Neural progenitor cell (in vitro differentiated cells): ENCODE data around the gene AUTS2. TPM values are rescaled to one million over a fixed set of nuclear protein-coding genes. Genes with fewer than 3 reads are reported as not detected.
A peak's percentile ranks its signal among the peaks of the same experiment; 100 is the strongest.

Source experiments
- DNase-seq: peaks from one replicate; pipeline ENCODE4 v3.0.0-alpha.2; 2016; ENCODE audit warnings: low spot score
- H2AFZ ChIP-seq: fragments of 200-600 bp; sonication (generic); replicated peaks from 2 replicates; pipeline ENCODE4 v1.6.1; 2016; ENCODE audit warnings: antibody characterized with exemption
- H3F3A ChIP-seq: fragments of 200-600 bp; sonication (generic); 2 replicates; pipeline ENCODE4 v1.6.1; 2016; ENCODE audit warnings: antibody characterized with exemption, low read depth
- H3K27ac ChIP-seq: fragments of 200-600 bp; sonication (generic); 2 replicates; pipeline ENCODE4 v1.5.1; 2016; ENCODE audit warnings: mild to moderate bottlenecking
- H3K27me3 ChIP-seq: fragments of 200-600 bp; sonication (generic); 2 replicates; pipeline ENCODE4 v1.6.1; 2016; ENCODE audit warnings: mild to moderate bottlenecking, moderate library complexity
- H3K36me3 ChIP-seq: fragments of 200-600 bp; sonication (generic); 2 replicates; pipeline ENCODE4 v1.5.1; 2016
- H3K4me1 ChIP-seq: fragments of 200-600 bp; sonication (generic); 2 replicates; pipeline ENCODE4 v1.6.1; 2016; ENCODE audit warnings: mixed run types
- H3K4me2 ChIP-seq: fragments of 200-600 bp; sonication (generic); 2 replicates; pipeline ENCODE4 v1.6.1; 2016
- H3K4me3 ChIP-seq: fragments of 200-600 bp; sonication (generic); 2 replicates; pipeline ENCODE4 v1.5.1; 2016
- H3K79me2 ChIP-seq: fragments of 200-600 bp; sonication (generic); 2 replicates; pipeline ENCODE4 v1.6.1; 2016; ENCODE audit warnings: low read depth
- H3K9ac ChIP-seq: fragments of 200-600 bp; sonication (generic); 2 replicates; pipeline ENCODE4 v1.6.1; 2016
- H3K9me3 ChIP-seq: fragments of 200-600 bp; sonication (generic); 2 replicates; pipeline ENCODE4 v1.5.1; 2016; ENCODE audit warnings: low read depth
- H4K20me1 ChIP-seq: fragments of 200-600 bp; sonication (generic); 2 replicates; pipeline ENCODE4 v1.6.1; 2016; ENCODE audit warnings: low read depth
- H3K27ac Mint-ChIP-seq: 3 replicates; pipeline ENCODE4 v1.8.0; 2021; ENCODE audit warnings: mixed read lengths
- H3K27me3 Mint-ChIP-seq: 2 replicates; pipeline ENCODE4 v1.8.0; 2022; ENCODE audit warnings: low read depth, mild to moderate bottlenecking, inconsistent platforms, moderate library complexity, mixed read lengths; ENCODE audit not compliant: insufficient read depth
- H3K36me3 Mint-ChIP-seq: 3 replicates; pipeline ENCODE4 v1.8.0; 2021; ENCODE audit warnings: mixed read lengths
- H3K4me1 Mint-ChIP-seq: 3 replicates; pipeline ENCODE4 v1.8.0; 2021; ENCODE audit warnings: mixed read lengths
- H3K4me3 Mint-ChIP-seq: 3 replicates; pipeline ENCODE4 v1.8.0; 2021; ENCODE audit warnings: mild to moderate bottlenecking, moderate library complexity, mixed read lengths
- H3K9me3 Mint-ChIP-seq: 3 replicates; pipeline ENCODE4 v1.8.0; 2020; ENCODE audit warnings: mixed read lengths
- CTCF ChIP-seq: fragments of 200-600 bp; sonication (generic); IDR thresholded peaks from 2 replicates; pipeline ENCODE4 v1.5.1; 2017; ENCODE audit warnings: antibody characterized with exemption, mild to moderate bottlenecking
- EZH2 ChIP-seq: fragments of 200-600 bp; sonication (generic); IDR thresholded peaks from 2 replicates; pipeline ENCODE4 v1.6.1; 2017; ENCODE audit warnings: antibody characterized with exemption, mild to moderate bottlenecking, moderate library complexity
- EZH2phosphoT487 ChIP-seq: fragments of 200-600 bp; sonication (generic); IDR thresholded peaks from 2 replicates; pipeline ENCODE4 v1.6.1; 2017; ENCODE audit warnings: antibody characterized with exemption
- total RNA-seq: library from RNA; depleted of rRNA; stranded (reverse); fragments of >200 nt; gene quantifications from 2 replicates; pipeline ENCODE4 v1.2.3, GENCODE V29; 2015; ENCODE audit warnings: low replicate concordance

Gene AUTS2
- total RNA-seq, 1 donor from 2014 or later = 50.0 TPM

GRCh38 chr7:70446448-70447143 is 848.3 kb downstream of the AUTS2 start:
- Histone ChIP-seq H4K20me1 (no peaks in the 10 kb centered on the region), H2AFZ (no peak overlapping the region), H3K4me1 (peaks cover 10% of the 10 kb centered on the region), H3K9me3 (no peaks in the 10 kb centered on the region), H3K4me3 (no peak overlapping the region), H3K4me2 (no peak overlapping the region), H3K27me3 (no peaks in the 10 kb centered on the region), H3K79me2 (no peaks in the 10 kb centered on the region), H3F3A (no peaks in the 10 kb centered on the region), H3K36me3 (no peaks in the 10 kb centered on the region), H3K27ac (no peak overlapping the region), H3K9ac (no peak overlapping the region)
- TF ChIP-seq EZH2 (no peak), EZH2phosphoT487 (no peak), CTCF (no peak)
- no peak overlapping the region for H3K4me3 Mint-ChIP-seq
- H3K4me1 Mint-ChIP-seq = no peaks in the 10 kb centered on the region
- H3K9me3 Mint-ChIP-seq = no peaks in the 10 kb centered on the region
- peaks cover 3% of the 10 kb centered on the region for H3K36me3 Mint-ChIP-seq
- H3K27me3 Mint-ChIP-seq = no peaks in the 10 kb centered on the region
- peak; percentile 36 for DNase-seq
- H3K27ac Mint-ChIP-seq = no peak overlapping the region

- H2AFZ ChIP-seq = no peak overlapping the region
- H3K4me3 ChIP-seq = no peak overlapping the region
- H3K4me2 ChIP-seq = no peak overlapping the region
- H3F3A ChIP-seq = no peaks in the 10 kb centered on the region
- H3K4me1 ChIP-seq = peaks cover 10% of the 10 kb centered on the region
- no peaks in the 10 kb centered on the region for H3K36me3 ChIP-seq
- H3K79me2 ChIP-seq = no peaks in the 10 kb centered on the region
- no peak overlapping the region for H3K27ac ChIP-seq
- DNase-seq = no peak
- no peak for TF ChIP-seq CTCF
- TF ChIP-seq EZH2 = no peak
- no peak for TF ChIP-seq EZH2phosphoT487
- Mint-ChIP-seq H3K27ac (no peak overlapping the region), H3K27me3 (peaks cover 2% of the 10 kb centered on the region), H3K9me3 (no peaks in the 10 kb centered on the region), H3K4me3 (no peak overlapping the region), H3K4me1 (no peaks in the 10 kb centered on the region), H3K36me3 (peaks cover 2% of the 10 kb centered on the region)
- no peak overlapping the region for H3K9ac ChIP-seq
- no peaks in the 10 kb centered on the region for H3K9me3 ChIP-seq
- H4K20me1 ChIP-seq = no peaks in the 10 kb centered on the region
- H3K27me3 ChIP-seq = no peaks in the 10 kb centered on the region
Measured at GRCh38 chr7:70448312-70448906, 850.1 kb downstream of the AUTS2 start.

GRCh38 chr7:70450731-70451130 is 852.5 kb downstream of the AUTS2 start:
- H2AFZ ChIP-seq = no peak overlapping the region
- H3K4me1 ChIP-seq = peaks cover 10% of the 10 kb centered on the region
- no peak overlapping the region for H3K9ac ChIP-seq
- Mint-ChIP-seq H3K9me3 (no peaks in the 10 kb centered on the region), H3K4me3 (no peak overlapping the region), H3K4me1 (no peaks in the 10 kb centered on the region), H3K27ac (no peak overlapping the region), H3K27me3 (peaks cover 2% of the 10 kb centered on the region), H3K36me3 (peaks cover 2% of the 10 kb centered on the region)
- H3F3A ChIP-seq = no peaks in the 10 kb centered on the region
- DNase-seq = no peak
- H3K9me3 ChIP-seq = no peaks in the 10 kb centered on the region
- no peak overlapping the region for H3K27ac ChIP-seq
- no peak overlapping the region for H3K4me3 ChIP-seq
- no peaks in the 10 kb centered on the region for H3K27me3 ChIP-seq
- TF ChIP-seq EZH2 (no peak), EZH2phosphoT487 (no peak), CTCF (no peak)
- no peaks in the 10 kb centered on the region for H4K20me1 ChIP-seq
- H3K4me2 ChIP-seq = no peak overlapping the region
- H3K36me3 ChIP-seq = no peaks in the 10 kb centered on the region
- no peaks in the 10 kb centered on the region for H3K79me2 ChIP-seq
